Neural cell (in vitro differentiated cells): Measurements from ENCODE around the gene NAGS. TPM values are rescaled to one million over a fixed set of nuclear protein-coding genes. Genes with fewer than 3 reads are reported as not detected.

Experiments
- H2AFZ ChIP-seq: fragments of 200-600, 300-800 bp; sonication (generic), shearing (Covaris generic); 2 replicates; pipeline ENCODE4 v1.6.0; 2014; ENCODE audit warnings: low read depth, mild to moderate bottlenecking, antibody characterized with exemption, low read length, moderate library complexity
- H3F3A ChIP-seq: fragments of 200-600 bp; shearing (Covaris generic); 2 replicates; pipeline ENCODE4 v1.6.1; 2016; ENCODE audit warnings: mild to moderate bottlenecking, moderate library complexity, mixed read lengths, antibody characterized with exemption, low read length; ENCODE audit not compliant: insufficient read depth, poor library complexity, severe bottlenecking
- H3K27ac ChIP-seq: fragments of 200-600, 300-800 bp; sonication (generic), shearing (Covaris generic); 2 replicates; pipeline ENCODE4 v1.5.1; 2014; ENCODE audit warnings: mild to moderate bottlenecking, low read length, moderate library complexity
- H3K27me3 ChIP-seq: fragments of 300-800, 200-600 bp; sonication (generic), shearing (Covaris generic); 2 replicates; pipeline ENCODE4 v1.6.0; 2014; ENCODE audit warnings: mild to moderate bottlenecking, low read depth, low read length, moderate library complexity; ENCODE audit not compliant: insufficient read depth
- H3K36me3 ChIP-seq: fragments of 300-800, 200-600 bp; sonication (generic), shearing (Covaris generic); 2 replicates; pipeline ENCODE4 v1.5.1; 2014; ENCODE audit warnings: mild to moderate bottlenecking, antibody characterized with exemption, low read length, moderate library complexity; ENCODE audit not compliant: insufficient read depth
- H3K4me2 ChIP-seq: fragments of 300-800, 200-600 bp; sonication (generic), shearing (Covaris generic); 2 replicates; pipeline ENCODE4 v1.6.0; 2014; ENCODE audit warnings: mild to moderate bottlenecking, low read length
- H3K4me3 ChIP-seq: fragments of 300-800, 200-600 bp; sonication (generic), shearing (Covaris generic); 2 replicates; pipeline ENCODE4 v1.5.1; 2014; ENCODE audit warnings: mild to moderate bottlenecking, low read length, moderate library complexity
- H3K79me2 ChIP-seq: fragments of 200-600 bp; shearing (Covaris generic); replicated peaks from 2 replicates; pipeline ENCODE4 v1.6.0; 2014; ENCODE audit warnings: mild to moderate bottlenecking, low read length, moderate library complexity; ENCODE audit not compliant: insufficient read depth
- H3K9ac ChIP-seq: fragments of 300-800, 200-600 bp; sonication (generic), shearing (Covaris generic); 2 replicates; pipeline ENCODE4 v1.6.1; 2016; ENCODE audit warnings: mild to moderate bottlenecking, low read length, mixed read lengths
- H3K9me2 ChIP-seq: fragments of 200-600 bp; shearing (Covaris generic); 2 replicates; pipeline ENCODE4 v1.6.1; 2016; ENCODE audit warnings: mild to moderate bottlenecking, low read length, mixed read lengths; ENCODE audit not compliant: insufficient read depth
- H3K9me3 ChIP-seq: fragments of 200-600, 300-800 bp; sonication (generic), shearing (Covaris generic); 2 replicates; pipeline ENCODE4 v1.6.1; 2016; ENCODE audit warnings: mild to moderate bottlenecking, mixed run types, low read length, moderate library complexity, mixed read lengths
- H4K20me1 ChIP-seq: fragments of 200-600 bp; shearing (Covaris generic); 2 replicates; pipeline ENCODE4 v1.6.1; 2016; ENCODE audit warnings: mild to moderate bottlenecking, mixed run types; ENCODE audit not compliant: insufficient read depth
- CTCF ChIP-seq: fragments of 450-650 bp; IDR thresholded peaks from 2 replicates; pipeline ENCODE4 v1.5.1; 2014; ENCODE audit warnings: antibody characterized with exemption, mild to moderate bottlenecking, moderate library complexity; ENCODE audit not compliant: poor library complexity, severe bottlenecking
- EP300 ChIP-seq: fragments of 450-650 bp; conservative IDR thresholded peaks from 2 replicates; pipeline ENCODE4 v1.6.1; 2014; ENCODE audit warnings: antibody characterized with exemption, mild to moderate bottlenecking, moderate library complexity; ENCODE audit not compliant: poor library complexity, severe bottlenecking
- EZH2 ChIP-seq: fragments of 200-600, 300-800 bp; shearing (Covaris generic), sonication (generic); IDR thresholded peaks from 2 replicates; pipeline ENCODE4 v1.6.1; 2014; ENCODE audit warnings: antibody characterized with exemption, low read length, borderline replicate concordance, mild to moderate bottlenecking; ENCODE audit not compliant: insufficient read depth, poor library complexity, severe bottlenecking
- MXI1 ChIP-seq: fragments of 450-650 bp; conservative IDR thresholded peaks from 2 replicates; pipeline ENCODE4 v1.6.1; 2014; ENCODE audit warnings: antibody characterized with exemption, mild to moderate bottlenecking; ENCODE audit not compliant: poor library complexity, severe bottlenecking
- POLR2AphosphoS5 ChIP-seq: IDR thresholded peaks from 2 replicates; pipeline ENCODE4 v1.6.1; 2012
- RAD21 ChIP-seq: fragments of 450-650 bp; conservative IDR thresholded peaks from 2 replicates; pipeline ENCODE4 v1.6.1; 2014; ENCODE audit warnings: antibody characterized with exemption, mild to moderate bottlenecking, moderate library complexity
- SMC3 ChIP-seq: fragments of 450-650 bp; conservative IDR thresholded peaks from 2 replicates; pipeline ENCODE4 v1.6.1; 2014; ENCODE audit warnings: antibody characterized with exemption, mild to moderate bottlenecking, moderate library complexity; ENCODE audit not compliant: poor library complexity
- polyA plus RNA-seq: library from polyadenylated mRNA; depleted of rRNA; stranded (reverse); fragments of >200 nt; gene quantifications from 2 replicates; pipeline ENCODE4 v1.2.3, GENCODE V29; 2014
- TF ChIP-seq, protein P1 (sequence below): IDR thresholded peaks from 2 replicates; pipeline ENCODE4 v1.6.1; 2012; ENCODE audit warnings: borderline replicate concordance

NAGS gene
- polyA plus RNA-seq, 1 donor from 2014 or later: not detected

- no peak overlapping the region for H3K27ac ChIP-seq
- H4K20me1 ChIP-seq: no peaks in the 10 kb centered on the region
- no peak overlapping the region for H2AFZ ChIP-seq
- H3F3A ChIP-seq: no peaks in the 10 kb centered on the region
- H3K4me3 ChIP-seq: peak overlapping the region; percentile 50
- no peaks in the 10 kb centered on the region for H3K9me3 ChIP-seq
- no peaks in the 10 kb centered on the region for H3K9me2 ChIP-seq
- H3K4me2 ChIP-seq: no peak overlapping the region
- no peaks in the 10 kb centered on the region for H3K36me3 ChIP-seq
- H3K27me3 ChIP-seq: peaks cover 12% of the 10 kb centered on the region
- H3K79me2 ChIP-seq: no peaks in the 10 kb centered on the region
- H3K9ac ChIP-seq: no peak overlapping the region
- TF ChIP-seq MXI1 (peak; percentile 29), RAD21 (peak; percentile 84), POLR2AphosphoS5 (no peak), EZH2 (no peak), CTCF (peak; percentile 81), SMC3 (peak; percentile 82), EP300 (no peak)
- TF ChIP-seq, protein P1, sequence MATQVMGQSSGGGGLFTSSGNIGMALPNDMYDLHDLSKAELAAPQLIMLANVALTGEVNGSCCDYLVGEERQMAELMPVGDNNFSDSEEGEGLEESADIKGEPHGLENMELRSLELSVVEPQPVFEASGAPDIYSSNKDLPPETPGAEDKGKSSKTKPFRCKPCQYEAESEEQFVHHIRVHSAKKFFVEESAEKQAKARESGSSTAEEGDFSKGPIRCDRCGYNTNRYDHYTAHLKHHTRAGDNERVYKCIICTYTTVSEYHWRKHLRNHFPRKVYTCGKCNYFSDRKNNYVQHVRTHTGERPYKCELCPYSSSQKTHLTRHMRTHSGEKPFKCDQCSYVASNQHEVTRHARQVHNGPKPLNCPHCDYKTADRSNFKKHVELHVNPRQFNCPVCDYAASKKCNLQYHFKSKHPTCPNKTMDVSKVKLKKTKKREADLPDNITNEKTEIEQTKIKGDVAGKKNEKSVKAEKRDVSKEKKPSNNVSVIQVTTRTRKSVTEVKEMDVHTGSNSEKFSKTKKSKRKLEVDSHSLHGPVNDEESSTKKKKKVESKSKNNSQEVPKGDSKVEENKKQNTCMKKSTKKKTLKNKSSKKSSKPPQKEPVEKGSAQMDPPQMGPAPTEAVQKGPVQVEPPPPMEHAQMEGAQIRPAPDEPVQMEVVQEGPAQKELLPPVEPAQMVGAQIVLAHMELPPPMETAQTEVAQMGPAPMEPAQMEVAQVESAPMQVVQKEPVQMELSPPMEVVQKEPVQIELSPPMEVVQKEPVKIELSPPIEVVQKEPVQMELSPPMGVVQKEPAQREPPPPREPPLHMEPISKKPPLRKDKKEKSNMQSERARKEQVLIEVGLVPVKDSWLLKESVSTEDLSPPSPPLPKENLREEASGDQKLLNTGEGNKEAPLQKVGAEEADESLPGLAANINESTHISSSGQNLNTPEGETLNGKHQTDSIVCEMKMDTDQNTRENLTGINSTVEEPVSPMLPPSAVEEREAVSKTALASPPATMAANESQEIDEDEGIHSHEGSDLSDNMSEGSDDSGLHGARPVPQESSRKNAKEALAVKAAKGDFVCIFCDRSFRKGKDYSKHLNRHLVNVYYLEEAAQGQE: no peak
Observed at GRCh38 chr17:43994272-43995149, 9.9 kb upstream of the NAGS start.

GRCh38 chr17:43995150-43995471 lies 9.3 kb upstream of the NAGS start:
- no peak overlapping the region for H3K4me2 ChIP-seq

More at GRCh38 chr17:43995150-43995471, 9.3 kb upstream of the NAGS start:
- H3K4me3 ChIP-seq: peak overlapping the region; percentile 50
- H3K9me3 ChIP-seq: no peaks in the 10 kb centered on the region
- H2AFZ ChIP-seq: no peak overlapping the region
- H4K20me1 ChIP-seq: no peaks in the 10 kb centered on the region
- peaks cover 12% of the 10 kb centered on the region for H3K27me3 ChIP-seq
- H3K79me2 ChIP-seq: no peaks in the 10 kb centered on the region
- no peaks in the 10 kb centered on the region for H3K9me2 ChIP-seq
- peak; percentile 20 for TF ChIP-seq CTCF
- TF ChIP-seq, protein P1: no peak
- TF ChIP-seq SMC3: peak; percentile 0
- H3K9ac ChIP-seq: no peak overlapping the region
- H3K36me3 ChIP-seq: no peaks in the 10 kb centered on the region
- H3F3A ChIP-seq: no peaks in the 10 kb centered on the region
- no peak overlapping the region for H3K27ac ChIP-seq
